ENCODE results near the gene ADCY9.

Gene ADCY9

GRCh38 chr16:4025428-4025827 lies 90.8 kb downstream of the ADCY9 start:
- no peak for DNase-seq

GRCh38 chr16:4021916-4022315 lies 94.3 kb downstream of the ADCY9 start:
- DNase-seq, result no peak

- DNase-seq, result peak; percentile 92
Observed at GRCh38 chr16:4021070-4021779, 95.0 kb downstream of the ADCY9 start.

GRCh38 chr16:4019371-4019791 lies 96.9 kb downstream of the ADCY9 start:
- no peak for DNase-seq

GRCh38 chr16:4018391-4018790 lies 97.9 kb downstream of the ADCY9 start:
- no peak for DNase-seq

- no peak for DNase-seq
Observed at GRCh38 chr16:4017807-4018206, 98.4 kb downstream of the ADCY9 start.

- no peak for DNase-seq
Observed at GRCh38 chr16:4016658-4017057, 99.6 kb downstream of the ADCY9 start.

- DNase-seq, result no peak
Observed at GRCh38 chr16:4016005-4016352, 100.3 kb downstream of the ADCY9 start.

GRCh38 chr16:4015275-4016004 lies 100.8 kb downstream of the ADCY9 start:
- no peak for DNase-seq

- DNase-seq, result no peak
Observed at GRCh38 chr16:4011940-4012629, 104.2 kb downstream of the ADCY9 start.

- no peak for DNase-seq
Observed at GRCh38 chr16:4011225-4011939, 104.9 kb downstream of the ADCY9 start.

- DNase-seq, result no peak
Observed at GRCh38 chr16:4010225-4011158, 105.8 kb downstream of the ADCY9 start.

- DNase-seq, result no peak
Observed at GRCh38 chr16:4009177-4009576, 107.1 kb downstream of the ADCY9 start.

- DNase-seq, result no peak
Observed at GRCh38 chr16:4008116-4008515, 108.1 kb downstream of the ADCY9 start.

GRCh38 chr16:4006397-4006999 lies 109.7 kb downstream of the ADCY9 start:
- no peak for DNase-seq

GRCh38 chr16:4005731-4006130 lies 110.5 kb downstream of the ADCY9 start:
- no peak for DNase-seq

- no peak for DNase-seq
Observed at GRCh38 chr16:4005281-4005680, 111.0 kb downstream of the ADCY9 start.

GRCh38 chr16:4004206-4004605 lies 112.0 kb downstream of the ADCY9 start:
- no peak for DNase-seq

GRCh38 chr16:4003576-4003975 lies 112.7 kb downstream of the ADCY9 start:
- DNase-seq, result no peak

- no peak for DNase-seq
Observed at GRCh38 chr16:4003166-4003565, 113.1 kb downstream of the ADCY9 start.

- DNase-seq, result no peak
Observed at GRCh38 chr16:4002121-4002520, 114.1 kb downstream of the ADCY9 start.

All from NCI-H774 (cell line).